PFSK-1 (cell line): Measurements from ENCODE around the gene SHC4.
A peak's percentile ranks its signal among the peaks of the same experiment; 100 is the strongest.

Source experiments
- FOXP2 ChIP-seq: optimal IDR thresholded peaks from 2 replicates; pipeline ENCODE3; 2011; ENCODE audit warnings: borderline replicate concordance, control low read depth, inconsistent platforms; ENCODE audit not compliant: insufficient read depth; ENCODE audit errors: extremely low read length, extremely low read depth
- POLR2AphosphoS5 ChIP-seq: IDR thresholded peaks from 2 replicates; pipeline ENCODE4 v1.6.1; 2012; ENCODE audit warnings: low read depth, mild to moderate bottlenecking, control low read depth, low read length, moderate library complexity
- SIN3A ChIP-seq: IDR thresholded peaks from 2 replicates; pipeline ENCODE4 v1.6.1; 2012; ENCODE audit warnings: mild to moderate bottlenecking, low read length, moderate library complexity, borderline replicate concordance; ENCODE audit not compliant: insufficient read depth
- TAF1 ChIP-seq: IDR thresholded peaks from 2 replicates; pipeline ENCODE4 v1.6.1; 2012; ENCODE audit warnings: low read length, control low read depth, borderline replicate concordance; ENCODE audit not compliant: insufficient read depth

GRCh38 chr15:48939648-48940047 is 24.1 kb downstream of the SHC4 start:
- TF ChIP-seq POLR2AphosphoS5 (peak; percentile 56; the same call in 1 of the 2 replicates), FOXP2 (no peak), SIN3A (0 out of 2 replicates have a peak, but pooled peaks have one; percentile 81), TAF1 (peak; percentile 46; the same call in 1 of the 2 replicates)
